Neuronal stem cell (in vitro differentiated cells): ENCODE data around the gene MAF.

Source experiments
- DNase-seq: peaks from one replicate; pipeline ENCODE4 v3.0.0-alpha.2; 2013; ENCODE audit warnings: low spot score
- H2AFZ ChIP-seq: one replicate; pipeline ENCODE4 v1.6.1; 2013; ENCODE audit warnings: mild to moderate bottlenecking, low read length, inconsistent platforms
- H2AK5ac ChIP-seq: 2 replicates; pipeline ENCODE4 v1.6.1; 2013; ENCODE audit warnings: low read depth, mild to moderate bottlenecking, inconsistent platforms, low read length, moderate library complexity, mixed read lengths
- H2BK120ac ChIP-seq: 2 replicates; pipeline ENCODE4 v1.6.1; 2013; ENCODE audit warnings: low read depth, mild to moderate bottlenecking, inconsistent platforms, low read length, moderate library complexity, mixed read lengths
- H2BK12ac ChIP-seq: one replicate; pipeline ENCODE4 v1.6.1; 2013; ENCODE audit warnings: low read length, inconsistent platforms
- H2BK15ac ChIP-seq: 2 replicates; pipeline ENCODE4 v1.6.1; 2013; ENCODE audit warnings: mild to moderate bottlenecking, low read length, inconsistent platforms, mixed read lengths
- H2BK5ac ChIP-seq: one replicate; pipeline ENCODE4 v1.6.1; 2013; ENCODE audit warnings: inconsistent platforms, mild to moderate bottlenecking, low read length, moderate library complexity
- H3K14ac ChIP-seq: one replicate; pipeline ENCODE4 v1.6.1; 2013; ENCODE audit warnings: low read length, inconsistent platforms
- H3K18ac ChIP-seq: 2 replicates; pipeline ENCODE4 v1.6.1; 2013; ENCODE audit warnings: low read length, inconsistent platforms
- H3K23ac ChIP-seq: 2 replicates; pipeline ENCODE4 v1.6.1; 2013; ENCODE audit warnings: low read depth, mild to moderate bottlenecking, mixed read lengths, low read length, inconsistent platforms; ENCODE audit not compliant: poor library complexity
- H3K27ac ChIP-seq: replicated peaks from 3 replicates; pipeline ENCODE4 v1.5.1; 2013; ENCODE audit warnings: low read length, inconsistent platforms
- H3K27me3 ChIP-seq, 3 experiments: 2 replicates each; pipeline ENCODE4 v1.6.1; 2013; ENCODE audit warnings: low read length in 3 of 3, mild to moderate bottlenecking in 2 of 3, inconsistent platforms in 1 of 3, low read depth in 1 of 3, mixed read lengths in 1 of 3, moderate library complexity in 1 of 3; ENCODE audit not compliant: control insufficient read depth in 3 of 3, insufficient read depth in 3 of 3
- H3K36me3 ChIP-seq, 2 donors: replicated peaks in 1 of 2; 2 replicates each; pipeline ENCODE4 v1.6.1; 2013; ENCODE audit warnings: low read length in 2 of 2; ENCODE audit not compliant: control insufficient read depth in 2 of 2, insufficient read depth in 2 of 2
- H3K4ac ChIP-seq: 2 replicates; pipeline ENCODE4 v1.6.1; 2013; ENCODE audit warnings: inconsistent platforms, mild to moderate bottlenecking, low read length, moderate library complexity
- H3K4me1 ChIP-seq, 2 donors: 1 replicate in 1 of 2; 2 replicates in 1 of 2; pipeline ENCODE4 v1.6.1; 2013; ENCODE audit warnings: low read length in 2 of 2, low read depth in 1 of 2; ENCODE audit not compliant: control insufficient read depth in 2 of 2, insufficient read depth in 1 of 2
- H3K4me2 ChIP-seq: one replicate; pipeline ENCODE4 v1.6.1; 2013; ENCODE audit warnings: mild to moderate bottlenecking, low read length, inconsistent platforms; ENCODE audit not compliant: insufficient read depth, poor library complexity, severe bottlenecking
- H3K4me3 ChIP-seq, 2 donors: 2 replicates each; pipeline ENCODE4 v1.5.1; 2013; ENCODE audit warnings: low read length in 2 of 2, mild to moderate bottlenecking in 2 of 2, inconsistent platforms in 1 of 2, moderate library complexity in 1 of 2
- H3K79me1 ChIP-seq: one replicate; pipeline ENCODE4 v1.6.1; 2013; ENCODE audit warnings: low read depth, mild to moderate bottlenecking, inconsistent platforms, low read length, moderate library complexity
- H3K9ac ChIP-seq: one replicate; pipeline ENCODE4 v1.6.1; 2013; ENCODE audit warnings: mild to moderate bottlenecking, low read depth, low read length, inconsistent platforms; ENCODE audit not compliant: poor library complexity
- H3K9me3 ChIP-seq, 2 donors: replicated peaks in 1 of 2; 2 replicates each; pipeline versions ENCODE3 to v1.6.1; 2013; ENCODE audit warnings: low read length in 2 of 2, mild to moderate bottlenecking in 2 of 2, inconsistent platforms in 1 of 2, low read depth in 1 of 2, mixed read lengths in 1 of 2, moderate library complexity in 1 of 2; ENCODE audit not compliant: control insufficient read depth in 2 of 2, insufficient read depth in 1 of 2
- H4K8ac ChIP-seq: one replicate; pipeline ENCODE4 v1.6.1; 2013; ENCODE audit warnings: low read depth, mild to moderate bottlenecking, inconsistent platforms, low read length, moderate library complexity
- H4K91ac ChIP-seq: one replicate; pipeline ENCODE4 v1.6.1; 2013; ENCODE audit warnings: low read length, low read depth, mild to moderate bottlenecking, inconsistent platforms; ENCODE audit not compliant: poor library complexity
- WGBS, 2 donors: extraction: QIAGEN DNeasy Blood & Tissue Kit; methylation state at CpG; one replicate each; pipeline ENCODE4 v1.1.7; 2013; ENCODE audit warnings: missing lambda C conversion rate in 2 of 2, mixed read lengths in 1 of 2; ENCODE audit not compliant: insufficient read length in 2 of 2, insufficient replicate concordance in 1 of 2; ENCODE audit errors: extremely low coverage in 2 of 2; 5-methylcytosine and 5-hydroxymethylcytosine counted together

MAF gene

DNA sequence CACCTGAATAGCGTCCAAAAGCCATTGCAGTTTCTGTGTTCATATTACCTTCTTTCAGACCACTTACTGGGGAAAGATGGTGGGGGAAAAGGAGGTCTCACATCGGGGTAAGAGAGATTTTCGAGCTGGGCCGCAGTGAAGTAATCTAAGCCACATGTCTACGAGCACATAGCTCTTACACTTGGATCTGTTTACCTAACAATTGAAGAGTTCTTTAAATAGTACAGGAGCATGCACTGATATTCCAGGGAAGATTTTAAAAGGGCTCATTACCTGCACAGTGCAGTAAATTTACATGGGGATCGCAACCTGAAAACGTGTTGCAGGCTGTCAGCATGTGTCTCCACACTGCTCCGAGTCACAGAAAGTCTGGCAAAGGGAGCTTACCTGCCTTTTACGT is 12.6 kb downstream of the MAF start:
- no peak overlapping the region for H3K23ac ChIP-seq
- H3K14ac ChIP-seq, result no peak overlapping the region
- no peak overlapping the region for H2BK12ac ChIP-seq
- no peaks in the 10 kb centered on the region for H3K36me3 ChIP-seq
- no peaks in the 10 kb centered on the region for H3K27me3 ChIP-seq
- H3K4ac ChIP-seq, result no peak overlapping the region
- WGBS, 2 donors, result no CpG with 5 or more reads among the region's 9 CpGs
- no peak overlapping the region for H2AK5ac ChIP-seq
- DNase-seq, result no peak
- no peak overlapping the region for H3K9ac ChIP-seq
- H3K4me2 ChIP-seq, result no peak overlapping the region
- H3K27ac ChIP-seq, result no peak overlapping the region
- no peak overlapping the region for H3K4me3 ChIP-seq
- no peak overlapping the region for H2AFZ ChIP-seq
- H2BK5ac ChIP-seq, result no peak overlapping the region
- no peak overlapping the region for H4K8ac ChIP-seq
- H2BK15ac ChIP-seq, result no peak overlapping the region
- no peaks in the 10 kb centered on the region for H3K79me1 ChIP-seq
- H3K18ac ChIP-seq, result no peak overlapping the region
- no peaks in the 10 kb centered on the region for H3K9me3 ChIP-seq
- H4K91ac ChIP-seq, result no peak overlapping the region
- H2BK120ac ChIP-seq, result no peak overlapping the region
- peaks cover 3 to 6% of the 10 kb centered on the region in 2 donors for H3K4me1 ChIP-seq

DNA sequence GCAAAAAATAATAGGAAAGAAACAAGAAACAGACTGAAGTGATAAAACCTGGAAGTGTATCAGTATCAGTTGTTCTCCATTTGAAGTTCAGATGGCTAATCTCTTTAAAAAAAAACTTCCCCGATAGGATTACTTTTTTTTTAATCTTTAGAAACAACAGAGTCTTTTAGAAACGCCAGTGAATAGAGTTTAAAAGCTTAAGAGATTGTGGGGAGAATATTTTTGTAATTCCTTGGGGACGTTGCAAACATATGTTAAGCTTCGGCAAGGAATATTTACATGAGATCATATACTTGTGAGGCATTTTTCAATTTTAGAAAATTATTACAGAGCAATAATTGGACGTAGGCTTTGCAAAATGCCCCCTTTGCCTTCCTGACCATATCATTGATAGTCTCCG is 13.2 kb downstream of the MAF start:
- Histone ChIP-seq H4K91ac (no peak overlapping the region), H3K27me3 (no peaks in the 10 kb centered on the region)
- WGBS, 2 donors, result no CpG with 5 or more reads among the region's 6 CpGs

DNA sequence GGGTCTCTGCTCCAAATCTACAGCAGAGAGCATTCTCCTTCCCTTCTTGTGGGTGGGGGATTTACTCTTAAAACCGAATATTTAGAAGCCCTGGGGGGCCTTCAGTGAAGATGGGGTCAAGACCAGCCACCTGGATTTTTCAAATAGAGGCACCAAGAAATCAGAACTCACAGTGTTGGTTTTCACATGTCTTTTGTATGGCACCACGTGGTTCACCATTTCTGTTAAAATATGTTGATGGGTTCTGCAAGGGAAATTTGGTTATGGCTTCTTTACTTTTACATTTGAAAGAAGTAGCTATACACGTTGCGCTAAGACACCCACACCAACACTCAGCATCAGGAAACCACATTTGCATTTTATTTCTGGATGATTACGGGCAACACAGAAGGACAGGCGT is 17.7 kb downstream of the MAF start:
- peaks cover 12 to 13% of the 10 kb centered on the region in 2 donors for H3K4me1 ChIP-seq
- no peak overlapping the region for H4K8ac ChIP-seq
- H2BK5ac ChIP-seq, result no peak overlapping the region
- H2BK15ac ChIP-seq, result no peak overlapping the region
- H3K9me3 ChIP-seq, result no peaks in the 10 kb centered on the region
- no peaks in the 10 kb centered on the region for H3K36me3 ChIP-seq
- no peak overlapping the region for H3K4me3 ChIP-seq
- no peak for DNase-seq
- no peak overlapping the region for H2AFZ ChIP-seq
- H3K4ac ChIP-seq, result no peak overlapping the region
- no peak overlapping the region for H3K23ac ChIP-seq
- no peak overlapping the region for H2BK120ac ChIP-seq
- no peak overlapping the region for H3K18ac ChIP-seq
- WGBS, 2 donors, result no CpG with 5 or more reads among the region's 6 CpGs
- no peak overlapping the region for H3K27ac ChIP-seq
- H3K14ac ChIP-seq, result no peak overlapping the region
- H2AK5ac ChIP-seq, result no peak overlapping the region
- H3K27me3 ChIP-seq, result no peaks in the 10 kb centered on the region
- H4K91ac ChIP-seq, result no peak overlapping the region
- H3K4me2 ChIP-seq, result no peak overlapping the region
- no peak overlapping the region for H3K9ac ChIP-seq
- H2BK12ac ChIP-seq, result no peak overlapping the region
- H3K79me1 ChIP-seq, result no peaks in the 10 kb centered on the region

More for the DNA sequence above, 13.2 kb downstream of the MAF start:
- Histone ChIP-seq H4K8ac (no peak overlapping the region), H2BK120ac (no peak overlapping the region), H3K14ac (no peak overlapping the region), H3K79me1 (no peaks in the 10 kb centered on the region), H3K9ac (no peak overlapping the region), H3K36me3 (no peaks in the 10 kb centered on the region), H3K23ac (no peak overlapping the region), H2BK15ac (no peak overlapping the region), H3K4me1 (peaks cover 1 to 6% of the 10 kb centered on the region in 2 donors), H2BK12ac (no peak overlapping the region), H3K4me2 (no peak overlapping the region), H3K18ac (no peak overlapping the region), H2AFZ (no peak overlapping the region), H3K27ac (no peak overlapping the region), H2BK5ac (no peak overlapping the region), H2AK5ac (no peak overlapping the region), H3K9me3 (no peaks in the 10 kb centered on the region), H3K4me3 (no peak overlapping the region), H3K4ac (no peak overlapping the region)
- DNase-seq, result no peak

DNA sequence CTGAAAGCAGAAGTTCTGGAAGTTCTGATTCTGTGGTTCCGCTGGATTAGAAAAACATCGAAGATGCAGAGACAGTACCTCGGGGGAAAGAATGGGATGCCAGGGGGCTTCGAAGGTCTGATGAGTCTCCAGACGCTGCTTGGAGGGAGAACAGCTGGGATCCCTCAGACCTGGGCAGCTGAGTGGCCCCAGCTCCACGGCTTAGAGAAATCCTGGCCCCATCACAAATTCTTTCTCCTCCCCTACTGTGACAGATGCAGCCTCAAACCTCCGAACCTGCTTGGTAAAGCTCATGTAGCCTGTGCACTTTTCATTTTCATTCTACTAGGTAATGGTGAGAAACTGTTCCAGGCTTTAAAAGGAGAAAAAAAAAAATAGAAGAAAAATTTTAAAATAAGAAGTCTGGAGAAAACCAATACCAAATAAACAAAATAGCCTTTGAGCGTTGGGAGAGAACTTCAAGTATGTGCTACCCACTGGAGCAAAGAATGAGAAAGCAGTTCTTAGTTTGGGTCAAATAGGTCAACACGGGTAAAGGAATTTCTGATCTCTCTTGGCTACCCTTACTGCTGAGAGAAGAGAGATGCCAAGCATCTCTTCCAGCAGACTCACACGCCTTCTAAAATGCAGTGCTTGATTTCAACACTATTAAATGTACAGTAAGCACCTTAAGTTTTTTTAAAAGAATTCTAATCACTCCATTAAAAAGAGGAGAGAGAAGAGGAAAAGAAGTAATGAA is 19.9 kb downstream of the MAF start:
- H3K23ac ChIP-seq, result no peak overlapping the region
- no peaks in the 10 kb centered on the region for H3K79me1 ChIP-seq
- no peaks in the 10 kb centered on the region for H3K27me3 ChIP-seq
- H2BK120ac ChIP-seq, result no peak overlapping the region
- H4K91ac ChIP-seq, result no peak overlapping the region
- no peak overlapping the region for H3K14ac ChIP-seq
- DNase-seq, result no peak
- H2AK5ac ChIP-seq, result no peak overlapping the region
- H3K9me3 ChIP-seq, result no peaks in the 10 kb centered on the region
- H2BK12ac ChIP-seq, result no peak overlapping the region
- H3K4ac ChIP-seq, result no peak overlapping the region
- no peaks in the 10 kb centered on the region for H3K36me3 ChIP-seq
- no CpG with 5 or more reads among the region's 10 CpGs for WGBS, 2 donors
- no peak overlapping the region for H3K18ac ChIP-seq
- H2BK5ac ChIP-seq, result no peak overlapping the region
- peak overlapping the region; percentile 34 for H3K27ac ChIP-seq
- no peak overlapping the region for H3K4me2 ChIP-seq
- H3K4me1 ChIP-seq, result peaks cover 12 to 13% of the 10 kb centered on the region in 2 donors
- H3K9ac ChIP-seq, result no peak overlapping the region
- no peak overlapping the region for H4K8ac ChIP-seq
- no peak overlapping the region for H2AFZ ChIP-seq
- H3K4me3 ChIP-seq, result no peak overlapping the region
- no peak overlapping the region for H2BK15ac ChIP-seq
